GM13976 (cell line): ENCODE results near the gene ZNF738.
A peak's percentile ranks its signal among the peaks of the same experiment; 100 is the strongest.
"Not testable (repeated sequence)": the region's sequence is repeated elsewhere in the genome, so short reads cannot be mapped to it uniquely, and the experiment has no call there.

Experiments
- DNase-seq: peaks from one replicate; pipeline ENCODE4 v3.0.0; 2012; ENCODE audit warnings: low spot score
- in situ Hi-C: fragments of 300-500 bp; cut with MboI; formaldehyde crosslinking; loops from one replicate; pipeline ENCODE4 v1.12.0; 2022; ENCODE audit warnings: low sequenced_read_pairs, mixed read lengths, inconsistent platforms; ENCODE audit not compliant: unreplicated experiment
- TF ChIP-seq, protein P1 (sequence below): IDR thresholded peaks from 2 replicates; pipeline ENCODE4 v1.5.1; 2012; ENCODE audit warnings: borderline replicate concordance, mild to moderate bottlenecking; ENCODE audit not compliant: insufficient read depth; ENCODE audit errors: extremely low read depth, missing control alignments, control extremely low read depth

ZNF738 gene

DNA sequence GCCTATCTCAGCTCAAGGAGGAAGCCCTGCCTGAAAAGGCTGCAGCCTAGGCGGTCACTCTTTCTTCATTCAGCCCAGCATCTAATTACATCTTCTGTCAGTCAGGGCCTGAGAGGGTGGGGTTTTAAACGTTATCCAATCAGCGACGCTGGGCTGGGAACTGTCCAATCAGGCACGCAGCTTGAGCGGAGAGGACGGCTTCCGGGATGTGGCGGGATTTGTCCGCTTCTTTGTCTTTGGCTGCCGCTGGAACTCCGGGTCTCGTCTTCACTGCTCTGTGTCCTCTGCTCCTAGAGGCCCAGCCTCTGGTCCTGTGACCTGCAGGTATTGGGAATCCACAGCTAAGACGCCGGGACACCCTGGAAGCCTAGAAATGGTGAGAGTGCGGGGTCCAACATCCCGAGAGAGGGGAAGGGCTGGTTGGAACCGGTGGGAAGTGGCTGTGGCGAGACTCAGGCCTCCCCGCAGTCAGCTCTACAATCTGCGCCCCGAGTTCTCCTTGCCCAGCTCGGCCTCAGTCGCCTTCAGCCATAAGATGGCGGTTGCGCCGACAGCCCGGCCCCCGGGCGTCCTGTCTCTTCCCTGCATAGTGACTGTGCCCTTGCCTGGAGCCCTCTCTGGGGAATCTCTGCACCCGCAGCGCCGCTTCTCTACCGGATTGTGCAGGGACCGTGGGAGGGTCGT is at the start of gene ZNF738:
ZNF738 (plus strand) TSS at position 233 of the 684 bp plus-strand sequence; CDS start at position 374, 141 bp downstream.
- DNase-seq = peak; percentile 87
- TF ChIP-seq, protein P1, sequence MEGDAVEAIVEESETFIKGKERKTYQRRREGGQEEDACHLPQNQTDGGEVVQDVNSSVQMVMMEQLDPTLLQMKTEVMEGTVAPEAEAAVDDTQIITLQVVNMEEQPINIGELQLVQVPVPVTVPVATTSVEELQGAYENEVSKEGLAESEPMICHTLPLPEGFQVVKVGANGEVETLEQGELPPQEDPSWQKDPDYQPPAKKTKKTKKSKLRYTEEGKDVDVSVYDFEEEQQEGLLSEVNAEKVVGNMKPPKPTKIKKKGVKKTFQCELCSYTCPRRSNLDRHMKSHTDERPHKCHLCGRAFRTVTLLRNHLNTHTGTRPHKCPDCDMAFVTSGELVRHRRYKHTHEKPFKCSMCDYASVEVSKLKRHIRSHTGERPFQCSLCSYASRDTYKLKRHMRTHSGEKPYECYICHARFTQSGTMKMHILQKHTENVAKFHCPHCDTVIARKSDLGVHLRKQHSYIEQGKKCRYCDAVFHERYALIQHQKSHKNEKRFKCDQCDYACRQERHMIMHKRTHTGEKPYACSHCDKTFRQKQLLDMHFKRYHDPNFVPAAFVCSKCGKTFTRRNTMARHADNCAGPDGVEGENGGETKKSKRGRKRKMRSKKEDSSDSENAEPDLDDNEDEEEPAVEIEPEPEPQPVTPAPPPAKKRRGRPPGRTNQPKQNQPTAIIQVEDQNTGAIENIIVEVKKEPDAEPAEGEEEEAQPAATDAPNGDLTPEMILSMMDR = no peak
- in situ Hi-C loops = no loop called here

DNA sequence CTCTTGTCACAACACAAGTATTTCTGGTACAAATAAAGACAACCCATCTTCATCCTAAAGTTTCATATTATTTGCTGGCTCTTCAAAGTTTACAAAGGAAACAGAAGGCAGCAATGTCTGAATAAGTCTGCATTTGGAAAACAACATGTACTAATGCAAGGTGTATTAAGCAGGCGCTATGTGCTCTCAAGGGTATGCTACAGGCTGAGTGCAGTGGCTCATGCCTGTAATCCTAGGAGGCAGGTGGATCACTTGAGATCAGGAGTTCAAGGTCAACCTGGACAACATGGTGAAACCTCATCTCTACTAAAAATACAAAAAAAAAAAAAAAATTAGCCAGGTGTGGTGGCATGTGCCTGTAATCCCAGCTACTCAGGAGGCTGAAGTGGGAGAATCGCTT is 46.0 kb upstream of the ZNF738 start:
- in situ Hi-C loops, DNase-seq: not testable (repeated sequence)

DNA sequence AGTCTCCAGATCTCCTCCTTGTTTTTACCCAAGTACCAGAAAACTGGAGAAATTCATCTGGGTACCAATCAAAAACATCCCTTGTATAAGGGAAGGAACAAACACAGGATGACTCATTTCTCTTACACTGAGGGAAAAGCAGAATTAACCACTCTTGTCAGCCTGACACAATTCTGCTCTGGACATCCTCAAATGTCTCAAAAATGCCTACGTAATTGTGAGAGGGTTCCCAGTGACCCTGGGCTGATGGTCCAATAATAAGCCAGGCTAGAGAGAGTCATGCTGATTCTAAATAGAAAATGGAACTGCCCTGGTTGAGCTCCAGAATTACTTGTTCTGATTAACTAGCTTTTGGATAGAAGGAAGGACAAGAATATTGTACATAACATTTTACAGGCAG is 44.1 kb upstream of the ZNF738 start:
- TF ChIP-seq, protein P1 = no peak
- DNase-seq = no peak
- in situ Hi-C loops = no loop called here

DNA sequence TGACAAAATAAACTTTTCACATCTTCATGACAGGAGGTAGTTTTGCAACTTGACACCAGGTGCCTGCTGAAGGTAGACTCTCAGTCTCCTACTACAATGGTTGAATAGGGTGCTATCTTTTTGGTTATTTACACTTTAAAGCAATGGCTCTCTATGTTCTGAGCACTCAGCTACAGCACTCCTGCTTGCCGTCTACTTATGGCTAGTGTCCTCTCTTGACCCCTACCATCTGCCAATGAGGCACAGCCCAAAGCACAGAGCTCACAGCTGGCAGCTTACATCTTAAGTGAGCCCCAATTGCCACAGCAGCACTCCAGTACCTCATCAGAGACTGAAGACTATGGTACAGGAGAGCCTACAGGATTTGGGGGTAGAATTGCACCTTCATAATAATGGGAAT is 41.0 kb upstream of the ZNF738 start:
- in situ Hi-C loops = no loop called here
- DNase-seq = no peak
- TF ChIP-seq, protein P1 = no peak

DNA sequence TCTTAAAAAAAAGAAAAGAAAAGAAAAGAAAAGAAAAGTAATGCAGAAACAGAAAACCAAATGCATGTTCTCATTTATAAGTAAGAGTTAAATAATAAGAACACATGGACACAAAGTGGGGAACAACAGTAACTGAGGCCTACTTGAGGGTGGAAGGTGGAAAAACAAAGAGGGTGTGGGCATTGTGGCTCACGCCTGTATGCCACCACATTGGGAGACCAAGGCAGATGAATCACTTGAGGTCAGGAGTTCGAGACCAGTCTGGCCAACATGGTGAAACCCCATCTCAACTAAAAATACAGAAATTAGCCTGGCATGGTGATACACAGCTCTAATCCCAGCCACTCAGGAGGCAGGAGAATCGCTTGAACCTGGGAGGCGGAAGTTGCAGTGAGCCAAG is 37.7 kb upstream of the ZNF738 start:
- no peak for DNase-seq
- TF ChIP-seq, protein P1 = no peak
- in situ Hi-C loops = no loop called here

DNA sequence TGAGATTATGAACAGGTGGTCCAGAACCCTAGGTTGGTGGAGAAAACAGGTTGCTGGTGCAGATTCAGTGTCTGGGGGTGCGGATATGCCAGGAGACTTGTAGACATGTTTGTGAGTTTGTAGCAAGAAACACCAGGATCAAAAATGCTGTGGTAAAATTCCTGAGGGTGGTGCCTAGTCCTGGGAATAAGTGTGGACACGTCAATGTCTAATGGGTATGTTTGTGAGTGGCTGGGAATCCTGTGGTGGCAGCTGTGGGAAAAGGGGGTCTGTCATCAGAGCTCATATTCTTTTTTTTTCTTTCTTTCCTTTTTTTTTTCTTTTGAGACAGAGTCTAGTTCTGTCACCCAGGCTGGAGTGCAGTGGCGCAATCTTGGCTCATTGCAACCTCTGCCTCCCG is 36.8 kb upstream of the ZNF738 start:
- TF ChIP-seq, protein P1 = no peak
- no peak for DNase-seq
- in situ Hi-C loops = no loop called here

DNA sequence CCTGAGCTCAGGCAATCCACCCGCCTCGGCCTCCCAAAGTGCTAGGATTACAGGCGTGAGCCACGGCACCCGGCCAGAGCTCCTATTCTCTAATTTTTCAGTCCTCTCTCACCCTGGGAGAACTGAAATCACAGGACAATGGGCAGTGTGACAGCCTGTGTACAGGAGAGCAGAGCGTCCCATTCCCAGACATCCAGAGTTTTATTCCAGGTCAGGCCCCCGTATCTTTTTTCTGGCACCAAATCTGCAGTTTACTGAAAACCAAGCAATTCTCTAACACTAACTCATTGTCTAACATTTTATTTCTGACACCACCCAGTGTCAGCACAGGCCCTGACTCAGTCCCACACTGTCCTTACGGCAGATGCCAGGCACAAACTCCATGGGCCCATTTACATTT is 36.3 kb upstream of the ZNF738 start:
- no peak for DNase-seq
- TF ChIP-seq, protein P1 = no peak
- in situ Hi-C loops = no loop called here
